Kidney glomerular epithelial cell (primary cell): ENCODE results near the gene RPSA.
"Not testable (repeated sequence)": the region's sequence is repeated elsewhere in the genome, so short reads cannot be mapped to it uniquely, and the experiment has no call there.

ENCODE experiments used
- DNase-seq: peaks from one replicate; lab custom pipeline; 2025; lab: John Stamatoyannopoulos, UW

The RPSA gene

DNA sequence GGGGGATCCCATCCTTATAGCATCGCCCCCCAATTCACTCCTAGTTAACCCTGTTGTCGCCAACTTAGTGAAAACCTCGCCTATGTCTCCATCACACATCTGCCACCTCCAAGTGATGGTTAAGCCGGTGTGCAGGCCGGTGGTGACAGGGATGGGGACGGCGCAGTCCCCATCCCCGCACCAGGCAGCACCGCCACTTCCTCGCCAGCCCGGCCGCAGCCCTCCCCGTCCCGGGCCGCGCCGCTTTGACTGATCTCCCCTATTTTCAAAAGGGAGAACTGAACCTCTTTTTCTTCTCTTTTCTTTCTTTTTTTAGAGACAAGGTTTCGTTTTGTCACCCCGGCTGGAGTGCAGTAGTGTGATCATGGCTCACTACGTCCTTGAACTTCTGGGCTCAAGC, 49.6 kb downstream of the RPSA start:
- DNase-seq, result no peak

DNA sequence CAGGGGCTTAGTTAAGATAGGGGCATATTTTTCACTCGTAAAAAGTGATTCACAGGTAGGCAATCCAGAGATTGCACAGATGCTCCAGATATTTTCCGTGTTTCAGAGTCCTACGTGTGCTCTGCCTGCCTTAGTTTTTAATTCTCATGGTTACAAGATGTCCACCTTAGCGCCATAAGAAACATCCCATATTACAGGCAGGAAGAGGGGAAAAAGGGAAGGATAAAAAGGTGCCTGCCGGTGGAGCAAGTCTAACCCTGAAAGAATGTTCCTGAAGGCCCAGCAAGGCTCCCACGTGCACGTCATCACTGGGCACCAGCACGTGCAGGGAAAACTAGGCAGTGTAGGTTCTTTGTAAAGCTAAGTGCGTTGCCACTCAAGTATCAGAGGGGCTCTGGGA, 50.8 kb downstream of the RPSA start:
- no peak for DNase-seq

DNA sequence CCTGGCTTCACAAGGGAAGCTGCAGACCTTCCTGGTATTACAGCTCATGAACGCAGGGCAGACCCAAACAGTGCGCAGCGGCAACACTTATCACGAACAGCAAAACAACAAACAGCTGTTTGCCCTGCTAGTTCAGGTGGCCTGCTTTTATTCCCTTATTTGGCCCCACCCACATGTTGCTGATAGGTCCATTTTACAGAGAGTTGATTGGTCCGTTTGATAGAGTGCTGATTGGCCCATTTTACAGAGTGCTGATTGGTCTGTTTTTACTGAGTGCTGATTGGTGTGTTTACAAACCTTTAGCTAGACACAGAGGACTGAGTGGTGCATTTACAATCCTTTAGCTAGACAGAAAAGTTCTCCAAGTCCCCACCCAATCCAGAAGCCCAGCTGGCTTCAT, 52.1 kb downstream of the RPSA start:
- not testable (repeated sequence) for DNase-seq

DNA sequence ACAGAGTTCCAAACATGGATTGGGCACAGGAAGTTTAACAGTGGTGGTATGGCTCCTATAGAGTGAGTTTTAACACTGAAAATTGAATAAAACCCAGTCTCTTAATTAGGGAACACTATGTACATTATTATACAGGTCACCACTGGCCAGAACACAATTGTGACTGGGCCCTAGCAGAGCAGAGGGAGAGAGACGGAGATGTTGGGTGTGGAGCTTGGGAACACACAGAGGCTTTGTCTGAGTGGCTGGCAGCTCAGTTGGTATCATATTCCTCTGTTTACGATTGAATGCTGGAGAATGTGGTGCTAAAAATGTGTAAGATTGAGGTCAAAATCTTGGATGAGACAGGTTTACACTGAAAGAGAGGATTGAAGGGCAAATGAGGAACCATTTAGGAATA, 54.2 kb downstream of the RPSA start:
- DNase-seq, result no peak
